ENCODE data around the gene GAK. TPM values are rescaled to one million over a fixed set of nuclear protein-coding genes. Genes with fewer than 3 reads are reported as not detected.

The GAK gene
- total and polyA plus RNA-seq, 2 of the 13 experiments (the other 11 are each of a cell fraction or from before 2014, with no cell fraction given) = 17.5 to 44.3 TPM

GRCh38 chr4:931960-932712 is at the start of gene GAK, which contains the start of gene TMEM175 (continued):
- TF ChIP-seq FOXA1 (IDR thresholded peaks at IDR 0.05) = no peak
- no peak; the same call in 1 of the 2 replicates for TF ChIP-seq FOXA1 (CRISPR knock-in tag; IDR thresholded peaks at IDR 0.05)
- TF ChIP-seq ZSCAN9 (CRISPR knock-in tag; IDR thresholded peaks at IDR 0.05; ENCODE audit: borderline replicate concordance) = peak; percentile 20; the same call in 1 of the 2 replicates
- TF ChIP-seq, protein P1, sequence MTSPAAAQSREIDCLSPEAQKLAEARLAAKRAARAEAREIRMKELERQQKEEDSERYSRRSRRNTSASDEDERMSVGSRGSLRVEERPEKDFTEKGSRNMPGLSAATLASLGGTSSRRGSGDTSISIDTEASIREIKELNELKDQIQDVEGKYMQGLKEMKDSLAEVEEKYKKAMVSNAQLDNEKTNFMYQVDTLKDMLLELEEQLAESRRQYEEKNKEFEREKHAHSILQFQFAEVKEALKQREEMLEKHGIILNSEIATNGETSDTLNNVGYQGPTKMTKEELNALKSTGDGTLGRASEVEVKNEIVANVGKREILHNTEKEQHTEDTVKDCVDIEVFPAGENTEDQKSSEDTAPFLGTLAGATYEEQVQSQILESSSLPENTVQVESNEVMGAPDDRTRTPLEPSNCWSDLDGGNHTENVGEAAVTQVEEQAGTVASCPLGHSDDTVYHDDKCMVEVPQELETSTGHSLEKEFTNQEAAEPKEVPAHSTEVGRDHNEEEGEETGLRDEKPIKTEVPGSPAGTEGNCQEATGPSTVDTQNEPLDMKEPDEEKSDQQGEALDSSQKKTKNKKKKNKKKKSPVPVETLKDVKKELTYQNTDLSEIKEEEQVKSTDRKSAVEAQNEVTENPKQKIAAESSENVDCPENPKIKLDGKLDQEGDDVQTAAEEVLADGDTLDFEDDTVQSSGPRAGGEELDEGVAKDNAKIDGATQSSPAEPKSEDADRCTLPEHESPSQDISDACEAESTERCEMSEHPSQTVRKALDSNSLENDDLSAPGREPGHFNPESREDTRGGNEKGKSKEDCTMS (CRISPR knock-in tag; conservative IDR thresholded peaks at IDR 0.05) = no peak
- TF ChIP-seq, protein P2, sequence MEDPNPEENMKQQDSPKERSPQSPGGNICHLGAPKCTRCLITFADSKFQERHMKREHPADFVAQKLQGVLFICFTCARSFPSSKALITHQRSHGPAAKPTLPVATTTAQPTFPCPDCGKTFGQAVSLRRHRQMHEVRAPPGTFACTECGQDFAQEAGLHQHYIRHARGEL (CRISPR knock-in tag; IDR thresholded peaks at IDR 0.05) = 0 out of 2 replicates have a peak, but pooled peaks have one; percentile 1
- peak; percentile 74 for TF ChIP-seq YY1 (IDR thresholded peaks at IDR 0.05; ENCODE audit: insufficient read depth, insufficient replicate concordance, low read depth, low read length)
- TF ChIP-seq, protein P3, sequence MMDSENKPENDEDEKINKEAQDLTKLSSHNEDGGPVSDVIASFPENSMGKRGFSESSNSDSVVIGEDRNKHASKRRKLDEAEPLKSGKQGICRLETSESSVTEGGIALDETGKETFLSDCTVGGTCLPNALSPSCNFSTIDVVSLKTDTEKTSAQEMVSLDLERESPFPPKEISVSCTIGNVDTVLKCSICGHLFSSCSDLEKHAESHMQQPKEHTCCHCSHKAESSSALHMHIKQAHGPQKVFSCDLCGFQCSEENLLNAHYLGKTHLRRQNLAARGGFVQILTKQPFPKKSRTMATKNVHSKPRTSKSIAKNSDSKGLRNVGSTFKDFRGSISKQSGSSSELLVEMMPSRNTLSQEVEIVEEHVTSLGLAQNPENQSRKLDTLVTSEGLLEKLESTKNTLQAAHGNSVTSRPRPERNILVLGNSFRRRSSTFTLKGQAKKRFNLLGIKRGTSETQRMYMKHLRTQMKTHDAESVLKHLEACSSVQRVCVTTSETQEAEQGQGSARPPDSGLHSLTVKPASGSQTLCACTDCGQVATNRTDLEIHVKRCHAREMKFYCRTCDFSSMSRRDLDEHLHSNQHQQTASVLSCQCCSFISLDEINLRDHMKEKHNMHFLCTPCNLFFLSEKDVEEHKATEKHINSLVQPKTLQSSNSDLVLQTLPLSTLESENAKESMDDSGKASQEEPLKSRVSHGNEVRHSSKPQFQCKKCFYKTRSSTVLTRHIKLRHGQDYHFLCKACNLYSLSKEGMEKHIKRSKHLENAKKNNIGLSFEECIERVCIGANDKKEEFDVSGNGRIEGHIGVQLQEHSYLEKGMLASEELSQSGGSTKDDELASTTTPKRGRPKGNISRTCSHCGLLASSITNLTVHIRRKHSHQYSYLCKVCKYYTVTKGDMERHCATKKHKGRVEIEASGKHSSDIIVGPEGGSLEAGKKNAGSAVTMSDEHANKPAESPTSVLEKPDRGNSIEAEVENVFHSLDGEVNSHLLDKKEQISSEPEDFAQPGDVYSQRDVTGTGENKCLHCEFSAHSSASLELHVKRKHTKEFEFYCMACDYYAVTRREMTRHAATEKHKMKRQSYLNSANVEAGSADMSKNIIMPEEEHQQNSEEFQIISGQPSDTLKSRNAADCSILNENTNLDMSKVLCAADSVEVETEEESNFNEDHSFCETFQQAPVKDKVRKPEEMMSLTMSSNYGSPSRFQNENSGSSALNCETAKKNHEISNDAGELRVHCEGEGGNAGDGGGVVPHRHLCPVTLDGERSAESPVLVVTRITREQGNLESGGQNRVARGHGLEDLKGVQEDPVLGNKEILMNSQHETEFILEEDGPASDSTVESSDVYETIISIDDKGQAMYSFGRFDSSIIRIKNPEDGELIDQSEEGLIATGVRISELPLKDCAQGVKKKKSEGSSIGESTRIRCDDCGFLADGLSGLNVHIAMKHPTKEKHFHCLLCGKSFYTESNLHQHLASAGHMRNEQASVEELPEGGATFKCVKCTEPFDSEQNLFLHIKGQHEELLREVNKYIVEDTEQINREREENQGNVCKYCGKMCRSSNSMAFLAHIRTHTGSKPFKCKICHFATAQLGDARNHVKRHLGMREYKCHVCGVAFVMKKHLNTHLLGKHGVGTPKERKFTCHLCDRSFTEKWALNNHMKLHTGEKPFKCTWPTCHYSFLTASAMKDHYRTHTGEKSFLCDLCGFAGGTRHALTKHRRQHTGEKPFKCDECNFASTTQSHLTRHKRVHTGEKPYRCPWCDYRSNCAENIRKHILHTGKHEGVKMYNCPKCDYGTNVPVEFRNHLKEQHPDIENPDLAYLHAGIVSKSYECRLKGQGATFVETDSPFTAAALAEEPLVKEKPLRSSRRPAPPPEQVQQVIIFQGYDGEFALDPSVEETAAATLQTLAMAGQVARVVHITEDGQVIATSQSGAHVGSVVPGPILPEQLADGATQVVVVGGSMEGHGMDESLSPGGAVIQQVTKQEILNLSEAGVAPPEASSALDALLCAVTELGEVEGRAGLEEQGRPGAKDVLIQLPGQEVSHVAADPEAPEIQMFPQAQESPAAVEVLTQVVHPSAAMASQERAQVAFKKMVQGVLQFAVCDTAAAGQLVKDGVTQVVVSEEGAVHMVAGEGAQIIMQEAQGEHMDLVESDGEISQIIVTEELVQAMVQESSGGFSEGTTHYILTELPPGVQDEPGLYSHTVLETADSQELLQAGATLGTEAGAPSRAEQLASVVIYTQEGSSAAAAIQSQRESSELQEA (CRISPR knock-in tag; IDR thresholded peaks at IDR 0.05; ENCODE audit: not compliant biosample characterization) = peak; percentile 12
- TF ChIP-seq MAZ (IDR thresholded peaks at IDR 0.05; ENCODE audit: borderline replicate concordance, low read depth, low read length) = no peak
- peak; percentile 74 for TF ChIP-seq MAZ (CRISPR knock-in tag; IDR thresholded peaks at IDR 0.05; ENCODE audit: low read depth)
- peak; percentile 60; the same call in 1 of the 2 replicates for TF ChIP-seq ZNF776 (CRISPR knock-in tag; IDR thresholded peaks at IDR 0.05)
- no peak for TF ChIP-seq ZNF7 (CRISPR knock-in tag; IDR thresholded peaks at IDR 0.05)
- TF ChIP-seq CBX1 (IDR thresholded peaks at IDR 0.05; ENCODE audit: low read depth) = no peak
- TF ChIP-seq LBX2 (CRISPR knock-in tag; IDR thresholded peaks at IDR 0.05; ENCODE audit: borderline replicate concordance) = peak; percentile 35; the same call in 1 of the 2 replicates
